NCI-H2196 treated with DMSO at 0.1 percent for 48 hours (cell line): ENCODE results near the gene STXBP1.

Source experiments
- DNase-seq: peaks from one replicate; lab custom pipeline; 2025; ENCODE audit not compliant: unreplicated experiment; lab: John Stamatoyannopoulos, UW

STXBP1 gene

GRCh38 chr9:127689329-127690000 lies 77.4 kb downstream of the STXBP1 start:
- no peak for DNase-seq

GRCh38 chr9:127690735-127691134 lies 78.7 kb downstream of the STXBP1 start:
- DNase-seq, result no peak

- no peak for DNase-seq
These were observed 80.0 kb downstream of the STXBP1 start for GRCh38 chr9:127692071-127692470.

GRCh38 chr9:127693143-127693542 lies 81.1 kb downstream of the STXBP1 start:
- DNase-seq, result no peak

GRCh38 chr9:127693697-127694096 lies 81.6 kb downstream of the STXBP1 start:
- no peak for DNase-seq

- no peak for DNase-seq
These were observed 83.0 kb downstream of the STXBP1 start for GRCh38 chr9:127694890-127695720.

- DNase-seq, result no peak
These were observed 85.5 kb downstream of the STXBP1 start for GRCh38 chr9:127697575-127697974.

GRCh38 chr9:127698386-127698785 lies 86.3 kb downstream of the STXBP1 start:
- no peak for DNase-seq

- DNase-seq, result no peak
These were observed 87.1 kb downstream of the STXBP1 start for GRCh38 chr9:127698985-127699670.

GRCh38 chr9:127700140-127700539 lies 88.1 kb downstream of the STXBP1 start:
- DNase-seq, result no peak

GRCh38 chr9:127700594-127701255 lies 88.6 kb downstream of the STXBP1 start:
- no peak for DNase-seq

- no peak for DNase-seq
These were observed 91.3 kb downstream of the STXBP1 start for GRCh38 chr9:127703289-127703946.

- DNase-seq, result no peak
These were observed 93.7 kb downstream of the STXBP1 start for GRCh38 chr9:127705577-127706379.

GRCh38 chr9:127706836-127707241 lies 94.8 kb downstream of the STXBP1 start, which contains the start of gene CFAP157:
Gene CFAP157 (plus strand): TSS chr9:127706988. CDS start chr9:127707032, 44 bp downstream.
- peak; percentile 29 for DNase-seq

- DNase-seq, result no peak
These were observed 95.7 kb downstream of the STXBP1 start for GRCh38 chr9:127707766-127708165.

GRCh38 chr9:127708952-127709587 lies 97.0 kb downstream of the STXBP1 start:
- no peak for DNase-seq

GRCh38 chr9:127710204-127710783 lies 98.2 kb downstream of the STXBP1 start:
- no peak for DNase-seq

GRCh38 chr9:127711226-127711701 lies 99.2 kb downstream of the STXBP1 start:
- no peak for DNase-seq

- DNase-seq, result no peak
These were observed 99.8 kb downstream of the STXBP1 start for GRCh38 chr9:127711831-127712274.
